Fibroblast of mammary gland (primary cell): ENCODE data around the gene KCNC2.

Source experiments
- DNase-seq: peaks from one replicate; pipeline ENCODE4 v3.0.0-alpha.2; 2010; ENCODE audit warnings: low read depth
- H3K4me3 ChIP-seq: 2 replicates; pipeline ENCODE4 v1.5.1; 2011; ENCODE audit warnings: low read depth, mild to moderate bottlenecking, low read length, moderate library complexity; ENCODE audit not compliant: control insufficient read depth
- CTCF ChIP-seq: conservative IDR thresholded peaks from 2 replicates; pipeline ENCODE4 v1.5.1; 2011; ENCODE audit warnings: low read depth, low read length, inconsistent platforms; ENCODE audit not compliant: control insufficient read depth, insufficient read depth

The KCNC2 gene

GRCh38 chr12:75209812-75210138, at the start of gene KCNC2:
TSS of gene KCNC2 (minus strand) at chr12:75209839.
- H3K4me3 ChIP-seq, result no peak within 1 kb of the TSS
- TF ChIP-seq CTCF, result no peak
- no peak for DNase-seq

GRCh38 chr12:75259143-75259542, 49.5 kb upstream of the KCNC2 start:
- H3K4me3 ChIP-seq, result no peak overlapping the region
- no peak for DNase-seq
- no peak for TF ChIP-seq CTCF

- no peak overlapping the region for H3K4me3 ChIP-seq
- no peak for DNase-seq
- no peak for TF ChIP-seq CTCF
Observed at GRCh38 chr12:75257510-75257909, 47.9 kb upstream of the KCNC2 start.

- no peak overlapping the region for H3K4me3 ChIP-seq
- TF ChIP-seq CTCF, result no peak
- DNase-seq, result no peak
Observed at GRCh38 chr12:75245108-75245507, 35.5 kb upstream of the KCNC2 start.

GRCh38 chr12:75239987-75240386, 30.3 kb upstream of the KCNC2 start:
- H3K4me3 ChIP-seq, result no peak overlapping the region
- no peak for TF ChIP-seq CTCF
- no peak for DNase-seq

GRCh38 chr12:75236206-75236605, 26.6 kb upstream of the KCNC2 start:
- no peak for TF ChIP-seq CTCF
- no peak for DNase-seq
- H3K4me3 ChIP-seq, result no peak overlapping the region

- DNase-seq, result no peak
- no peak for TF ChIP-seq CTCF
- H3K4me3 ChIP-seq, result no peak overlapping the region
Observed at GRCh38 chr12:75227132-75227531, 17.5 kb upstream of the KCNC2 start.
